HUES6 (cell line): ENCODE measurements around the gene BCL11A.

Experiments
- H3K27ac ChIP-seq: 2 replicates; pipeline ENCODE4 v1.7.0; 2013; ENCODE audit warnings: low read depth, mild to moderate bottlenecking, low read length, inconsistent platforms
- H3K27me3 ChIP-seq: 2 replicates; pipeline ENCODE4 v1.6.1; 2013; ENCODE audit warnings: low read length; ENCODE audit not compliant: control insufficient read depth, insufficient read depth
- H3K36me3 ChIP-seq: 2 replicates; pipeline ENCODE4 v1.6.1; 2013; ENCODE audit warnings: low read length; ENCODE audit not compliant: control insufficient read depth, insufficient read depth
- H3K4me1 ChIP-seq: 2 replicates; pipeline ENCODE4 v1.6.1; 2013; ENCODE audit warnings: low read length; ENCODE audit not compliant: control insufficient read depth, insufficient read depth
- H3K4me3 ChIP-seq: 2 replicates; pipeline ENCODE4 v1.5.1; 2013; ENCODE audit warnings: low read depth, low read length
- H3K9ac ChIP-seq: one replicate; pipeline ENCODE4 v1.6.1; 2013; ENCODE audit warnings: mild to moderate bottlenecking, low read length
- H3K9me3 ChIP-seq: 2 replicates; pipeline ENCODE4 v1.6.1; 2013; ENCODE audit warnings: low read depth, low read length; ENCODE audit not compliant: control insufficient read depth, insufficient read depth

Gene BCL11A

GRCh38 chr2:60460577-60461420 lies 92.7 kb downstream of the BCL11A start:
- H3K27me3 ChIP-seq, result no peaks in the 10 kb centered on the region
- H3K9ac ChIP-seq, result no peak overlapping the region
- H3K4me1 ChIP-seq, result peaks cover 4% of the 10 kb centered on the region; the same call in 1 of the 2 replicates
- H3K27ac ChIP-seq, result no peak overlapping the region
- H3K4me3 ChIP-seq, result no peak overlapping the region
- peaks cover 27% of the 10 kb centered on the region for H3K36me3 ChIP-seq
- no peaks in the 10 kb centered on the region for H3K9me3 ChIP-seq

GRCh38 chr2:60459851-60460250 lies 93.6 kb downstream of the BCL11A start:
- H3K9ac ChIP-seq, result no peak overlapping the region
- no peak overlapping the region for H3K27ac ChIP-seq
- no peak overlapping the region for H3K4me3 ChIP-seq
- H3K4me1 ChIP-seq, result peaks cover 4% of the 10 kb centered on the region; the same call in 1 of the 2 replicates
- H3K27me3 ChIP-seq, result no peaks in the 10 kb centered on the region
- no peaks in the 10 kb centered on the region for H3K9me3 ChIP-seq
- H3K36me3 ChIP-seq, result peaks cover 27% of the 10 kb centered on the region

GRCh38 chr2:60456115-60456770 lies 97.2 kb downstream of the BCL11A start:
- H3K4me3 ChIP-seq, result no peak overlapping the region
- H3K27me3 ChIP-seq, result no peaks in the 10 kb centered on the region
- H3K36me3 ChIP-seq, result peaks cover 16% of the 10 kb centered on the region

GRCh38 chr2:60453872-60454271 lies 99.6 kb downstream of the BCL11A start:
- Histone ChIP-seq H3K4me1 (peaks cover 26% of the 10 kb centered on the region), H3K27ac (no peak overlapping the region), H3K9ac (no peak overlapping the region), H3K36me3 (no peaks in the 10 kb centered on the region), H3K9me3 (no peaks in the 10 kb centered on the region), H3K4me3 (no peak overlapping the region), H3K27me3 (no peaks in the 10 kb centered on the region)

More at GRCh38 chr2:60456115-60456770, 97.2 kb downstream of the BCL11A start:
- H3K9me3 ChIP-seq, result no peaks in the 10 kb centered on the region
- H3K9ac ChIP-seq, result no peak overlapping the region
- no peak overlapping the region for H3K27ac ChIP-seq
- H3K4me1 ChIP-seq, result peaks cover 26% of the 10 kb centered on the region

GRCh38 chr2:60453301-60453700 lies 100.2 kb downstream of the BCL11A start:
- peaks cover 26% of the 10 kb centered on the region for H3K4me1 ChIP-seq
- H3K27ac ChIP-seq, result no peak overlapping the region
- H3K27me3 ChIP-seq, result no peaks in the 10 kb centered on the region
- peak overlapping the region; percentile 40 for H3K9ac ChIP-seq
- H3K4me3 ChIP-seq, result no peak overlapping the region
- H3K36me3 ChIP-seq, result no peaks in the 10 kb centered on the region
- H3K9me3 ChIP-seq, result no peaks in the 10 kb centered on the region

GRCh38 chr2:60450488-60450887 lies 103.0 kb downstream of the BCL11A start:
- H3K4me1 ChIP-seq, result peaks cover 38% of the 10 kb centered on the region
- no peak overlapping the region for H3K4me3 ChIP-seq
- H3K27ac ChIP-seq, result no peak overlapping the region
- H3K9ac ChIP-seq, result no peak overlapping the region
- H3K36me3 ChIP-seq, result no peaks in the 10 kb centered on the region
- no peaks in the 10 kb centered on the region for H3K9me3 ChIP-seq
- H3K27me3 ChIP-seq, result no peaks in the 10 kb centered on the region

GRCh38 chr2:60447943-60448342 lies 105.5 kb downstream of the BCL11A start:
- no peak overlapping the region for H3K9ac ChIP-seq
- no peak overlapping the region for H3K4me3 ChIP-seq
- H3K4me1 ChIP-seq, result peaks cover 27% of the 10 kb centered on the region
- no peaks in the 10 kb centered on the region for H3K36me3 ChIP-seq
- no peak overlapping the region for H3K27ac ChIP-seq
- no peaks in the 10 kb centered on the region for H3K9me3 ChIP-seq
- H3K27me3 ChIP-seq, result no peaks in the 10 kb centered on the region

- no peak overlapping the region for H3K27ac ChIP-seq
- H3K9me3 ChIP-seq, result no peaks in the 10 kb centered on the region
- no peaks in the 10 kb centered on the region for H3K27me3 ChIP-seq
These were observed 106.8 kb downstream of the BCL11A start for GRCh38 chr2:60446413-60447267.

GRCh38 chr2:60445684-60446179 lies 107.7 kb downstream of the BCL11A start:
- no peak overlapping the region for H3K27ac ChIP-seq
- H3K4me3 ChIP-seq, result no peak overlapping the region
- H3K9me3 ChIP-seq, result no peaks in the 10 kb centered on the region
- no peak overlapping the region for H3K9ac ChIP-seq
- no peaks in the 10 kb centered on the region for H3K36me3 ChIP-seq
- H3K27me3 ChIP-seq, result no peaks in the 10 kb centered on the region
- peaks cover 16% of the 10 kb centered on the region for H3K4me1 ChIP-seq

More at GRCh38 chr2:60446413-60447267, 106.8 kb downstream of the BCL11A start:
- H3K36me3 ChIP-seq, result no peaks in the 10 kb centered on the region
- no peak overlapping the region for H3K4me3 ChIP-seq
- no peak overlapping the region for H3K9ac ChIP-seq
- H3K4me1 ChIP-seq, result peaks cover 16% of the 10 kb centered on the region

- no peak overlapping the region for H3K4me3 ChIP-seq
- peaks cover 33% of the 10 kb centered on the region for H3K4me1 ChIP-seq
- H3K9me3 ChIP-seq, result no peaks in the 10 kb centered on the region
- no peak overlapping the region for H3K27ac ChIP-seq
- H3K27me3 ChIP-seq, result no peaks in the 10 kb centered on the region
- no peak overlapping the region for H3K9ac ChIP-seq
- no peaks in the 10 kb centered on the region for H3K36me3 ChIP-seq
These were observed 110.8 kb downstream of the BCL11A start for GRCh38 chr2:60442608-60443007.
